ENCODE data around the gene UCN2.

The UCN2 gene

DNA sequence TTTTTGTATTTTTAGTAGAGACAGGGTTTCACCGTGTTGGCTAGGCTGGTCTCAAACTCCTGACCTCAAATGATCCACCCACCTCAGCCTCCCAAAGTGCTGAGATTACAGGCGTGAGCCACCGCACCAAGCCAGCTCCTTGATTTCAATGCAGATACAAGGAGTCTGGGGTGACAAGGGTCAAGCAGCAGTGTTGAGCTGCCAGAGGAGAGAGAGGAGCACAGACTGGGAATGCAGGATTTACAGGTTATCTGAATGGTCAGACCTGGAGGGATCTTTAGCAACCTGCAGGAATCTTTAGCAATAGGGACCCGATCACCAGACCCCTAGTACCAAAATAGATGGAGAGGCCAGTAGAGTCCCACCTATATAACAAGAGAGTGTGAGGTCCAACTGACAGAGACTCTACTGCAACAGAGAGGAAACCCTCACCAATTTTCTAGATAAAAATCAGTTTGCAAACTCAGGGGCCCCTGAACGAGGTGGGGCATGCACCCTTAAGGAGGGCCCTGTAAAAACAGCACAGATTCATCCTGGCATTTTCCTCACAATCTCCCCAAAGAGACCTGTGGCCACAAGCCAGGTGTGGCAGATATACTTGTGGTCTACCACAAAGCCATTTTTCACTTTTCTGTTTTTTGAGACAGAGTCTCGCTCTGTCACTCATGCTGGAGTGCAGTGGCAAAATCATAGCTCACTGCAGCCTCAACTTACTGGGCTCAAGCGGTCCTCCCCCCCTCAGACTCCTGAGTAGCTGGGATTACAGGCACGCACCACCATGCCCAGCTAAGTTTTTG, 49.0 kb downstream of the UCN2 start:
- no peak for TF ChIP-seq POLR2AphosphoS5 (IDR thresholded peaks at IDR 0.05; ENCODE audit: borderline replicate concordance, low read depth, low read length)
- TF ChIP-seq FOXP2 (optimal IDR thresholded peaks at IDR 0.05; ENCODE audit: control extremely low read depth, extremely low read length, insufficient read depth): no peak
- TF ChIP-seq EZH2 (IDR thresholded peaks at IDR 0.05): no peak
- H3K4me3 ChIP-seq: no peak overlapping the region
- H3K9me3 ChIP-seq (ENCODE audit: low read depth, low read length): no peaks in the 10 kb centered on the region
- H3K27ac ChIP-seq: no peak overlapping the region
- no peak for DNase-seq (ENCODE audit: low read depth, low spot score)
- no peak overlapping the region for H3K9ac ChIP-seq (ENCODE audit: insufficient read length)
- no peaks in the 10 kb centered on the region for H3K36me3 ChIP-seq (ENCODE audit: insufficient read depth, low read length)

All from SK-N-MC (cell line).